CD4-positive, alpha-beta memory T cell (primary cell): Measurements from ENCODE around the gene MTERF1. TPM values are rescaled to one million over a fixed set of nuclear protein-coding genes. Genes with fewer than 3 reads are reported as not detected.
A peak's percentile ranks its signal among the peaks of the same experiment; 100 is the strongest.
"Not testable (repeated sequence)": the region's sequence is repeated elsewhere in the genome, so short reads cannot be mapped to it uniquely, and the experiment has no call there.

ENCODE experiments used
- CTCF ChIA-PET: fragments of 350-600 bp; sonication (Branson Sonifier 250); formaldehyde crosslinking; loops from one replicate; lab custom pipeline; 2021; ENCODE audit warnings: inconsistent platforms; ENCODE audit not compliant: partially characterized antibody; lab: Charles Lee
- POLR2A ChIA-PET: fragments of 350-600 bp; sonication (Branson Sonifier 250); formaldehyde crosslinking; loops from one replicate; lab custom pipeline; 2021; ENCODE audit not compliant: partially characterized antibody; lab: Charles Lee
- DNase-seq, 5 donors: peaks; one replicate each; pipeline versions ENCODE4 v3.0.0 to v3.0.0-alpha.2; 2020 to 2022; ENCODE audit warnings: mixed read lengths in 1 of 5
- H3K27ac ChIP-seq: one replicate; pipeline ENCODE4 v1.7.0; 2013; ENCODE audit warnings: low read depth, low read length
- H3K27me3 ChIP-seq: 2 replicates; pipeline ENCODE4 v1.7.0; 2013; ENCODE audit warnings: mild to moderate bottlenecking, low read length, moderate library complexity; ENCODE audit not compliant: insufficient read depth
- H3K36me3 ChIP-seq: 2 replicates; pipeline ENCODE4 v1.7.0; 2013; ENCODE audit warnings: mild to moderate bottlenecking, low read length, moderate library complexity; ENCODE audit not compliant: insufficient read depth
- H3K4me1 ChIP-seq: 2 replicates; pipeline ENCODE4 v1.7.0; 2013; ENCODE audit warnings: mild to moderate bottlenecking, low read length, moderate library complexity; ENCODE audit not compliant: insufficient read depth
- H3K4me3 ChIP-seq, 2 donors: one replicate each; pipeline ENCODE4 v1.7.0; 2013; ENCODE audit warnings: low read length in 2 of 2, mild to moderate bottlenecking in 1 of 2
- H3K9me3 ChIP-seq, 2 donors: one replicate each; pipeline ENCODE4 v1.7.0; 2013; ENCODE audit warnings: low read length in 2 of 2, control low read depth in 1 of 2; ENCODE audit not compliant: control insufficient read depth in 1 of 2
- H3K27ac Mint-ChIP-seq, 7 donors: one replicate each; pipeline ENCODE4 v1.8.0; 2020 to 2021; ENCODE audit warnings: mixed read lengths in 7 of 7, mild to moderate bottlenecking in 6 of 7, inconsistent platforms in 3 of 7, moderate library complexity in 3 of 7
- H3K27me3 Mint-ChIP-seq, 2 donors: one replicate each; pipeline ENCODE4 v1.8.0; 2020 to 2021; ENCODE audit warnings: mixed read lengths in 2 of 2
- H3K36me3 Mint-ChIP-seq, 2 donors: one replicate each; pipeline ENCODE4 v1.8.0; 2020 to 2021; ENCODE audit warnings: mixed read lengths in 2 of 2, inconsistent platforms in 1 of 2, mild to moderate bottlenecking in 1 of 2
- H3K4me1 Mint-ChIP-seq, 4 donors: one replicate each; pipeline ENCODE4 v1.8.0; 2020 to 2021; ENCODE audit warnings: mixed read lengths in 4 of 4, mild to moderate bottlenecking in 1 of 4
- H3K4me3 Mint-ChIP-seq, 8 donors: one replicate each; pipeline ENCODE4 v1.8.0; 2020 to 2021; ENCODE audit warnings: mixed read lengths in 8 of 8, mild to moderate bottlenecking in 7 of 8, moderate library complexity in 6 of 8, inconsistent platforms in 3 of 8
- H3K9me3 Mint-ChIP-seq, 8 donors: one replicate each; pipeline ENCODE4 v1.8.0; 2020 to 2021; ENCODE audit warnings: mixed read lengths in 8 of 8, mild to moderate bottlenecking in 5 of 8, inconsistent platforms in 3 of 8, moderate library complexity in 1 of 8
- intact Hi-C: fragments of 100-400 bp; cut with micrococcal nuclease; formaldehyde crosslinking; loops from one replicate; pipeline ENCODE4 v1.15.1; 2023
- polyA plus RNA-seq, 2 donors: library from polyadenylated mRNA; unstranded; fragments of 300-500 nt; fragmentation: Illumina TruSeq; gene quantifications; one replicate each; pipeline ENCODE4 v1.2.3, GENCODE V29; 2021
- total RNA-seq, 2 experiments: library from RNA; stranded (reverse); gene quantifications; one replicate each; pipeline ENCODE4 v1.2.3, GENCODE V29; 2021

Gene MTERF1
- total and polyA plus RNA-seq, 4 experiments from 2014 or later = 6.6 to 32.4 (median 23.6) TPM

- Mint-ChIP-seq H3K27ac (no peak overlapping the region), H3K4me3 (no peak overlapping the region)
- H3K36me3 ChIP-seq = peaks cover 4% of the 10 kb centered on the region
These were observed 10.8 kb downstream of the MTERF1 start for GRCh38 chr7:91869661-91870060.

GRCh38 chr7:91866599-91867148, 13.8 kb downstream of the MTERF1 start:
- Mint-ChIP-seq H3K9me3 (peaks cover 0 to 3% (median 0%) of the 10 kb centered on the region in 8 donors), H3K27ac (peak overlapping the region in 2 of 7 donors; percentile 32 to 89)
- no peak overlapping the region for H3K27ac ChIP-seq

More at GRCh38 chr7:91869661-91870060, 10.8 kb downstream of the MTERF1 start:
- intact Hi-C loops = no loop called here
- Histone ChIP-seq H3K4me1 (no peaks in the 10 kb centered on the region), H3K27ac (no peak overlapping the region), H3K4me3 (no peak overlapping the region), H3K9me3 (no peaks in the 10 kb centered on the region), H3K27me3 (no peaks in the 10 kb centered on the region)
- no peaks in the 10 kb centered on the region for H3K27me3 Mint-ChIP-seq
- peaks cover 18 to 22% of the 10 kb centered on the region in 2 donors for H3K36me3 Mint-ChIP-seq
- ChIA-PET POLR2A (interaction anchor here (1.1 kb wide), 1 partner anchor 10 kb away, joined by 5 read pairs; no protein-coding TSS in a partner anchor), CTCF (interaction anchor here (1.2 to 2.6 kb wide), 2 partner anchors 10 to 11 kb away, joined by 3 to 12 read pairs; partner anchors contain the start of gene MTERF1)
- DNase-seq = no peak
- peaks cover 9 to 19% (median 15%) of the 10 kb centered on the region in 4 donors for H3K4me1 Mint-ChIP-seq
- peaks cover 0 to 2% (median 0%) of the 10 kb centered on the region in 8 donors for H3K9me3 Mint-ChIP-seq

GRCh38 chr7:91865511-91865910, 15.0 kb downstream of the MTERF1 start:
- Histone ChIP-seq H3K4me1 (no peaks in the 10 kb centered on the region), H3K36me3 (no peaks in the 10 kb centered on the region), H3K27ac (no peak overlapping the region), H3K4me3 (no peak overlapping the region), H3K27me3 (no peaks in the 10 kb centered on the region), H3K9me3 (no peaks in the 10 kb centered on the region)
- H3K27ac Mint-ChIP-seq = peak overlapping the region in 1 of 7 donors; percentile 36
- H3K36me3 Mint-ChIP-seq = peaks cover 3 to 4% of the 10 kb centered on the region in 2 donors
- H3K9me3 Mint-ChIP-seq = peaks cover 0 to 3% (median 0%) of the 10 kb centered on the region in 8 donors
- DNase-seq = no peak
- intact Hi-C loops = no loop called here
- no peaks in the 10 kb centered on the region for H3K27me3 Mint-ChIP-seq
- peaks cover 7 to 14% (median 12%) of the 10 kb centered on the region in 4 donors for H3K4me1 Mint-ChIP-seq
- CTCF ChIA-PET = no interaction called here
- no peak overlapping the region for H3K4me3 Mint-ChIP-seq
- POLR2A ChIA-PET = no interaction called here

More at GRCh38 chr7:91866599-91867148, 13.8 kb downstream of the MTERF1 start:
- no peaks in the 10 kb centered on the region for H3K27me3 ChIP-seq
- H3K4me1 Mint-ChIP-seq = peaks cover 9 to 16% (median 10%) of the 10 kb centered on the region in 4 donors
- intact Hi-C loops = no loop called here
- H3K9me3 ChIP-seq = no peaks in the 10 kb centered on the region
- DNase-seq = no peak
- H3K4me1 ChIP-seq = no peaks in the 10 kb centered on the region
- no peaks in the 10 kb centered on the region for H3K27me3 Mint-ChIP-seq
- peaks cover 4 to 8% of the 10 kb centered on the region in 2 donors for H3K36me3 Mint-ChIP-seq
- ChIA-PET CTCF (no interaction called here), POLR2A (no interaction called here)
- no peak overlapping the region for H3K4me3 ChIP-seq
- peak overlapping the region in 1 of 8 donors; percentile 58 for H3K4me3 Mint-ChIP-seq
- H3K36me3 ChIP-seq = no peaks in the 10 kb centered on the region

- H3K27me3 ChIP-seq, H3K4me3 ChIP-seq, intact Hi-C loops, H3K36me3 ChIP-seq, H3K27me3 Mint-ChIP-seq, H3K9me3 Mint-ChIP-seq, H3K4me1 ChIP-seq, CTCF ChIA-PET, POLR2A ChIA-PET, H3K4me3 Mint-ChIP-seq, H3K27ac Mint-ChIP-seq, H3K36me3 Mint-ChIP-seq, H3K27ac ChIP-seq, H3K9me3 ChIP-seq, DNase-seq: not testable (repeated sequence)
- H3K4me1 Mint-ChIP-seq = peaks cover 7 to 14% (median 11%) of the 10 kb centered on the region in 4 donors
These were observed 15.9 kb downstream of the MTERF1 start for GRCh38 chr7:91864604-91865003.

- Histone ChIP-seq H3K27me3 (no peaks in the 10 kb centered on the region), H3K9me3 (no peaks in the 10 kb centered on the region), H3K4me3 (no peak overlapping the region), H3K36me3 (no peaks in the 10 kb centered on the region), H3K27ac (no peak overlapping the region), H3K4me1 (no peaks in the 10 kb centered on the region)
- CTCF ChIA-PET = no interaction called here
- Mint-ChIP-seq H3K27ac (no peak overlapping the region), H3K4me3 (no peak overlapping the region), H3K9me3 (peaks cover 0 to 3% (median 0%) of the 10 kb centered on the region in 8 donors), H3K27me3 (no peaks in the 10 kb centered on the region), H3K36me3 (peaks cover 3 to 4% of the 10 kb centered on the region in 2 donors), H3K4me1 (peaks cover 6 to 14% (median 10%) of the 10 kb centered on the region in 4 donors)
- intact Hi-C loops = no loop called here
- no peak for DNase-seq
- POLR2A ChIA-PET = no interaction called here
These were observed 16.4 kb downstream of the MTERF1 start for GRCh38 chr7:91864070-91864469.

GRCh38 chr7:91852263-91852741, 28.2 kb downstream of the MTERF1 start:
- POLR2A ChIA-PET = no interaction called here
- Mint-ChIP-seq H3K27me3 (no peaks in the 10 kb centered on the region), H3K36me3 (peaks cover 36 to 55% of the 10 kb centered on the region in 2 donors), H3K4me1 (peaks cover 0 to 4% (median under 1%) of the 10 kb centered on the region in 4 donors), H3K27ac (no peak overlapping the region), H3K4me3 (no peak overlapping the region), H3K9me3 (peaks cover 2 to 29% (median 24%) of the 10 kb centered on the region in 8 donors)
- H3K4me3 ChIP-seq = no peak overlapping the region
- intact Hi-C loops = no loop called here
- H3K27me3 ChIP-seq = no peaks in the 10 kb centered on the region
- H3K4me1 ChIP-seq = no peaks in the 10 kb centered on the region
- CTCF ChIA-PET = interaction anchor here (2.2 kb wide), 1 partner anchor 22 kb away, joined by 6 read pairs; no protein-coding TSS in a partner anchor
- no peaks in the 10 kb centered on the region for H3K36me3 ChIP-seq
- peaks cover 0 to 3% of the 10 kb centered on the region in 2 donors for H3K9me3 ChIP-seq
- no peak overlapping the region for H3K27ac ChIP-seq
- DNase-seq = no peak

- no peaks in the 10 kb centered on the region for H3K4me1 ChIP-seq
- H3K9me3 ChIP-seq = peaks cover 0 to 3% of the 10 kb centered on the region in 2 donors
- Mint-ChIP-seq H3K27me3 (no peaks in the 10 kb centered on the region), H3K36me3 (peaks cover 31 to 54% of the 10 kb centered on the region in 2 donors), H3K4me3 (no peak overlapping the region), H3K4me1 (peaks cover 0 to 4% (median under 1%) of the 10 kb centered on the region in 4 donors), H3K27ac (no peak overlapping the region), H3K9me3 (peaks cover 5 to 29% (median 19%) of the 10 kb centered on the region in 8 donors)
- no peak overlapping the region for H3K27ac ChIP-seq
- POLR2A ChIA-PET = no interaction called here
- no peak overlapping the region for H3K4me3 ChIP-seq
- CTCF ChIA-PET = no interaction called here
- no peaks in the 10 kb centered on the region for H3K27me3 ChIP-seq
- intact Hi-C loops = no loop called here
- DNase-seq = no peak
- H3K36me3 ChIP-seq = no peaks in the 10 kb centered on the region
These were observed 30.0 kb downstream of the MTERF1 start for GRCh38 chr7:91850455-91850854.
